Fibroblast of skin of abdomen (primary cell): ENCODE data around the gene PCCB.
"Not testable (repeated sequence)": the region's sequence is repeated elsewhere in the genome, so short reads cannot be mapped to it uniquely, and the experiment has no call there.

Source experiments
- DNase-seq: peaks from one replicate; pipeline ENCODE4 v3.0.0-alpha.2; 2013

Gene PCCB

DNA sequence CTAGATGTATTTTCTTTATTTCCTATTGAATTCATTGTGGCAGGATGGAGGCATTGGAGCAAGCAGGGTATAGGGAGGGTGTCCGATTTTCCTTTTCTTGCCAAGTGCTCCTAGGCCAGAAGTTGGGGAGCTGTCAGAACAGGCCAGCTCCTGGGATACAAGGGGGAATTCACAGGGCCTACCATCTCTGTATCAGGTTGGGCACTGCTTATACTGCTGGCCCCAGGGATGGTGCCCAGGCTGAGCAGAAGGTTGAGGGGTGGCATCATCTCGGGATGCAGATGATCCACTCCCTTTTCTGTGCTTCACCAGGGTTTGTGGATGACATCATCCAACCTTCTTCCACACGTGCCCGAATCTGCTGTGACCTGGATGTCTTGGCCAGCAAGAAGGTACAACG is 79.5 kb downstream of the PCCB start:
- no peak for DNase-seq

DNA sequence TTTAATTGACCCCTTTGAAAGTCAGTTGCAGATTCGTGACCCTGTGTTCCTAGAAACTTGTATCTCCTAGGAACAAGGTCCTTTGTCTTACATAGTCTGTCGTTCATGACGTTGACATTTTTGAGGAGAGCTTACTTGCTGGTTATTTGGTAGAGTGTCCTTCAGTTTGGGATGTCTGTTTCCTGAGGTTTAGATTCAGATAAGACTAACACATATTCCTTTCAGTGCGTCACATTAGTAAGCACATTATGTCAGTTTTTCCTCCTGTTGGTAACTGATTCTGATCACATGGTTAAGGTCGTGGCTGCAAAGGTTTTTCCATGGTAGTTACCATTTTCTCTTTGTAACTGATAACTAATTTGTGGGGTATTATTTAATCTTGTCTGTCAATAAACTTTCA is 80.8 kb downstream of the PCCB start:
- no peak for DNase-seq

DNA sequence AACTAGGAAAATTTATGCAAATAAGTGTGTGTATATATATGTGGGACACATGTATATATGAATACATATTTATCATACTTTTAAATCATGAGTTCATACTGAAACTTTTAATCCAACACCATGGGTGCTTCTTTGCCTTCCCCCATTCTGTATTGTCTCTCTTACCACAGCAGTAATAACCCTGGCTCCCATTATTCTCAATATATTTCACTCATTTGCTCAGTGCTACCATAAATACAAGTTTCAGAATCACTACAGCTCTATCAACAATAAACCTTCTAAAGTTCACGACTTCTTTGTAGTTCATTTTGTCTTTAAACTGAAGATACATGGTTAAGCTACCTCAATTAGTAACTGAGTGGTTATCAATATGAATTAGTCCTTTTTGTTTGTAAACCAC is 82.2 kb downstream of the PCCB start:
- DNase-seq, result no peak

DNA sequence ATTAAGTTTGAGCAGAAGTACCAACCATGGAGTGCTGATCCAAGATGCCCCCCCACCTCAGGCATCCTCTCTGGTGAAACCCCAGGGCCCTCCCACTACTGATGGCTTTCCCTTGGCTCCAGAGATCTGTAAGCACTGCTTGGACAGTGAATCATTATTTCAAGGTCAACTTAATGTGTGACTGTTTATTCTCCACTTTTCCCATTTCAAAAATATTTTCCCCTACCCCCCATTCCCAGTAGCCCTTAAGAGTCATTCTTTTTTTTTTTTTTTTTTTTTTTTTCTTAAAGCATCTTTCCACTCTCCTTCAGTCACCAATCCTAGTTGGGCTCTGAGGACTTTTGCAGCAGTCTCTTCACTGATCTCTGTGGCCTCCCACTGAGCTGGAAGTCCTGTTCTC is 82.6 kb downstream of the PCCB start:
- peak; percentile 67 for DNase-seq

DNA sequence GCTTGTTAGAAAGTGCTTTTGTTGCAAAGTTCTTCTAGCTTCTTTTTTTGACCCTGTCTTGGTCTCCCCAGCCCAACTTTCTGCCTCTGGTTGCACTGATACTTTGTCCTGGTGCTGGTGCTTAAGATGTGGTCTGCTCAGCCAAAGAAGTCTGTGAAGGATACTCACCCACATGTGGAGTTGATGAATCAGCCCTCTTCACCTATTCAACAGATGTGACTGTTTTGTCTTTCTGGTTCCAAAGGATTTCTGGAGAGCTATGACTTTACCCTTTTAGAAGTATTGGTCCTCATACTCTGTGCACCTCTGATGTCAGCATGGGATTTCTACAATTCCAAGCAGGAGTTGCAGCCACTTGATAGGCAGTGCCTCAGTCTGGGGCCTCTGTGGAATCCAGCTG is 84.1 kb downstream of the PCCB start:
- peak; percentile 21 for DNase-seq

DNA sequence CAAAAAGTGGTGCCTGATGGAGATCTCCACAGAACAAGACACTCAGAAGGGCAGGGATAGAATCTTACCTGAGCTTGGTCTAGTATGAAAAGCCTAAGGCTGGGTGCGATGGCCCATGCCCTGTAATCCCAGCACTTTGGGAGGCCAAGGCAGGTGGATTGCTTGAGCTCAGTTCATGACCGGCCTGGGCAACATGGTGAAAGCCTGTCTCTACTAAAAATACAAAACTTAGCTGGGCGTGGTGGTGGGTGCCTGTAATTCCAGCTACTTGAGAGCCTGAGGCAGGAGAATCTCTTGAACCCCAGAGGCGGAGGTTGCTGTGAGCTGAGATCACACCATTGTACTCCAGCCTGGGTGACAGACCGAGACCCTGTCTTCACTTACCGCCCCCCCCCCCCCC is 84.6 kb downstream of the PCCB start:
- not testable (repeated sequence) for DNase-seq

DNA sequence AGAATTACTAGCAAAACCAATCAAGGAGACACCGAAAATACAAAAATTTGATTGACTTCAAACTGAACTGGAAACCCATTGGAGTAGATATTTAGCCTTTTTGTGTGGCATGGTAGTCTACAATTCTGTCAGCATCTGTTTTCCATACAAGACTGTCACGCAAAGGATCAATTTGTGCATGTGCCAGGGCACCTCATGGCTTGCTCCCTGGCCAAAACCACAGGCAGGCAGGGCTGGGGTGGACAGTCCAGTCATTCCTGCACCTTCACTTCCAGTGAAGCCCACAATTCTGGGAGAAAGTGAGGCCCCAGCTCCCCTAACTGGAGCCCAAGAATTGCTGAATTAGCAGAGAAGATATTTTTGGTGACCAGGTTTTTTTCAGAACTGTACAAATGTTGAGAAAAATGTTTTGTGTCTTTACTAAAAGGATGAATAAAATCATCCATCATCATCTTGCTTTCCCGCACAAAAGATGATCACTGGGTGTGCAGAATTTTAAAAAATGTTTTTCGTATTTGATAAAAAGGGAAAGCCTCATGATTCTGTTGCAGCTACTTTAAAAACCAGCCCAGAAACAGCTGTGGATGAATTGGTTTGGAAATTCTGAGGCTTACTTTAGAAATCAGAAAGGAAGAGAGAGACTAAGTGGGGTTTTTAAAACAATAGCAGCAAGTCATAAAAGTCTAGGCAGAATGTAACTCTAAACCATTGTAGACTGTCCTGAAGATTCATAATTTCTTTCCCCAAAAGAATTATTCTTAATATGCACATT is 86.4 kb downstream of the PCCB start:
- peak; percentile 53 for DNase-seq

DNA sequence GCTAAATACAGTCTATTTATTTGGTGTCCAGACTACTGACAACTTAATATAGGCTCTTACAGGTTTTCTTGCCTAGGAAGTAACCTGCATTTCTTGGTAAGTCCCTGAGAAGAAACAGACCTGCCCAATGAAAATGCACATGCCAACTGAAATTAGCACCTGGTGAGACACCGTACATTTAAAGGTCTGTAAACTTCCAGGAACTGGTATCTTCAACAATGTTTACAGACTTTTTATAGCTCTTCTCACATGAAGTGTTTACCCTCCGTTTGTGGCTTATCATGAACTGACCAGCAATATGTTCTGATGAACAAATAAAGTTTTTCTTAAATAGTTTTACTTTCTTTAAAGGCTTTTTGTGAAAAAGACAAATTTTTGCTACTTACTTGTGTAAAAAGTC is 93.3 kb downstream of the PCCB start:
- DNase-seq, result no peak

GRCh38 chr3:136343873-136344555 is 93.9 kb downstream of the PCCB start:
- peak; percentile 94 for DNase-seq

GRCh38 chr3:136346486-136346885 is 96.3 kb downstream of the PCCB start:
- DNase-seq, result no peak

- DNase-seq, result peak; percentile 96
Measured at GRCh38 chr3:136350132-136350531, 100.0 kb downstream of the PCCB start.

GRCh38 chr3:136350557-136350956 is 100.4 kb downstream of the PCCB start:
- DNase-seq, result peak; percentile 84

DNA sequence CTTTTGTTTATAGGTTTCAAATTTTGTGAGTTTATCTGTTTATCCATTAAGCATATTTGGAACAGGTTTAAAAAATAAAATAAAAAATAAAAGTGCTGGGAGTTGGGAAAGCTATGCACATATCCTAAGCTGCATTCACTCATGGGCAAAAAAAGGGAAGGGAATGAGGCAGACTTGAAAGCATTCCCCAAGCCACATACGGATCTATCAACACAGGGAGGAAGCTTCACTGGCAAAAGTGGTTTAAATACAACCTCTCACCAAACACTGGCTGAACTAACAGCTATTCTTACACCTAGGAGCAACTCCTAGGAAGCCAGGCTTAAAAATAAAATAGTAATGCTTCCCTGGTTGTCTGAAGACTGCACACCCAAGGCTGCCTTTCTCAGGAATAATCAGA is 101.2 kb downstream of the PCCB start:
- peak; percentile 26 for DNase-seq

GRCh38 chr3:136351905-136352304 is 101.8 kb downstream of the PCCB start:
- no peak for DNase-seq

- DNase-seq, result no peak
Measured at GRCh38 chr3:136353461-136353860, 103.3 kb downstream of the PCCB start.

DNA sequence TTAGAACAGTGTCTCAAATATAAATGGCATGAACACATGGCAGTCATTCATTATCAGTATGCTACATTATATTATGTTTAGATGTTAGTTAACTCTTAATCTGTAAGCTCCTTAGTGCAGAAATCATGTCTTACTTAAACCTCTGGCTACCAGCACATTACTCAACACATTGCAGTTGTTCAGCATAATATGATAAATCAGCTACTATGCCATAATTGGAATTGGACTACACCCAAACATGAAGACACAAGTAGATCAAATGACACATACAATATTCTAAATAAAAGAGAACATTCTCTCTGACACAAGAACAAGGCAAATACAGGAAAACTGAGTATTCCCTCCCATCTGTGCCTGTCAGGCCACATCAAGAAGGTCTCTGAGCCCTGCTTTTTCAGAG is 116.1 kb downstream of the PCCB start:
- peak; percentile 60 for DNase-seq

GRCh38 chr3:136375800-136376199 is 125.7 kb downstream of the PCCB start:
- DNase-seq, result not testable (repeated sequence)

- no peak for DNase-seq
Measured at GRCh38 chr3:136377508-136377907, 127.4 kb downstream of the PCCB start.

DNA sequence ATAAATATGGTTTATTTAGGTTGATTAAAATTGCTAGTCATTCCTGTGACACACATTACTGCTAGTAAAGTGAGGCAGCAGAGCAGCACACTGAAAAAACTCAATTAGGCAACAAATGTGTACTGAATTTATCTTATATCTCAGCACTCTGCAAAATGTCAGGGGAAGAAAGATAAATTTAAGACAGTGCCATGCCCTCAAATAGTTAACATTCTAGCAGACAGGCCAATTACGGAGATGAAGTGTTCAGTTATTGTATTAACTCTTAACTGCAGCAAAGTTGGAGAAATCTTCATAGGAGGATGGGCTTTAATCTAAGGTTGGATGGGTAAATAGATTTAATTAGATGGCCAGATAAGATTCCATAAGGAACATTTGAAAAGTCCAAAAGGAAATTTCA is 127.9 kb downstream of the PCCB start:
- no peak for DNase-seq
